Measurements from ENCODE around the gene ENGASE. TPM values are rescaled to one million over a fixed set of nuclear protein-coding genes. Genes with fewer than 3 reads are reported as not detected.

Gene ENGASE
- total and polyA plus RNA-seq, 2 donors (not counting 1 experiment from before 2014, with no cell fraction given) = 3.6 to 14.9 TPM

GRCh38 chr17:79123988-79124387, 49.4 kb downstream of the ENGASE start:
- no peak overlapping the region for H3K4me2 ChIP-seq (ENCODE audit: extremely low read depth, insufficient read depth, low read length)
- TF ChIP-seq EZH2 (IDR thresholded peaks at IDR 0.05; ENCODE audit: low read length, missing control alignments) = no peak
- no peak for TF ChIP-seq CTCF (conservative IDR thresholded peaks at IDR 0.05 in 1 of 2, IDR thresholded peaks at IDR 0.05 in 1 of 2; ENCODE audit: low read depth in 1 of 2, low read length in 2 of 2)
- no peaks in the 10 kb centered on the region for H4K20me1 ChIP-seq (ENCODE audit: control insufficient read depth, extremely low read depth, insufficient read depth, low read length)
- H3K4me3 ChIP-seq (replicated peaks in 1 of 4; ENCODE audit: control extremely low read depth in 1 of 4, insufficient read depth in 1 of 4, low read depth in 3 of 4, low read length in 4 of 4) = no peak overlapping the region
- no peaks in the 10 kb centered on the region for H3K4me1 ChIP-seq (ENCODE audit: control insufficient read depth, extremely low read depth, insufficient read depth, low read length)
- no peak overlapping the region for H3K27ac ChIP-seq (ENCODE audit: insufficient read depth, low read length)
- no peaks in the 10 kb centered on the region for H3K9me3 ChIP-seq (ENCODE audit: control insufficient read depth, insufficient read depth, low read depth, low read length)
- no peaks in the 10 kb centered on the region for H3K36me3 ChIP-seq (ENCODE audit: control insufficient read depth, insufficient read depth, low read length)
- no peak overlapping the region for H3K9ac ChIP-seq (ENCODE audit: insufficient read depth, low read length)
- no peak overlapping the region for H2AFZ ChIP-seq (ENCODE audit: low read length)
- no peaks in the 10 kb centered on the region for H3K79me2 ChIP-seq (ENCODE audit: control insufficient read depth, insufficient read depth, low read length)
- DNase-seq (ENCODE audit: low read depth in 2 of 2) = no peak
- H3K27me3 ChIP-seq (ENCODE audit: control insufficient read depth, insufficient read depth, low read length) = peaks cover 9% of the 10 kb centered on the region

DNA sequence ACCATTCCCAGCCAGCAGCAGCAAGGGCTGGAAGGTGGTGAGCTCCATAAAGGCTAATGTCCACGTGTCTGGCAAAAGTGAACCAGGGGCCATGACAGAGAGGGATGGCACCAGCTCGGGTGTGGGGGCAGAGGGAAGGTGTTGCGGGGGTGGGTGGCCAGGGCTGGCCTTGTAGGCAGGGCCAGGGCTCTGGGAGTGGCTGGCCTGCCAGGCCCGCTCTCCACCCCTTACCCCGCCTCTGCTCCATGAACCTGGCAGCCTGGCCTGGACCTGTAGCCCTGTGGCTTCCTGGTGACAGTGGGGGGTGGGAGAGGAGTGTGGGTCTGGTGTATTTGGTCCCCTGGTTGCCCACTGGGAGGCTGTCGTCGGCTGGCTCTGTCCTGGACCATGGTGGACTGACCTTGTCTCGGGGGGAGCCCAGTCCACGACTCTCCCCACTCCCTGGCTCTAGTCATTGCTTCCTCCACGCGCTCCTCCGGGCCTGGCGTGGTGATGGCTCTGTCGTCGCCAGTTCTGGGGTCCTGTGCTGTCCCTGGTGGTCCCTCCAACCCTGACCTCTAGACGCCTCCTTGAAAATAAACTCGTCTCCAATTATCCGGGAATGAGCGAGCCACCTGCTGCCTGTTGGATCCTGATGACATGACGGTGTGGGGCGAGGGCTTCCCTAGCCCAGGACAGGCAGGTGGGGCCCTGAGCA, 50.0 kb downstream of the ENGASE start:
- no peaks in the 10 kb centered on the region for H3K79me2 ChIP-seq (ENCODE audit: control insufficient read depth, insufficient read depth, low read length)
- no peaks in the 10 kb centered on the region for H3K36me3 ChIP-seq (ENCODE audit: control insufficient read depth, insufficient read depth, low read length)
- H3K9me3 ChIP-seq (ENCODE audit: control insufficient read depth, insufficient read depth, low read depth, low read length) = no peaks in the 10 kb centered on the region
- H2AFZ ChIP-seq (ENCODE audit: low read length) = no peak overlapping the region
- peaks cover 9% of the 10 kb centered on the region for H3K27me3 ChIP-seq (ENCODE audit: control insufficient read depth, insufficient read depth, low read length)
- no peak overlapping the region for H3K9ac ChIP-seq (ENCODE audit: insufficient read depth, low read length)
- H3K4me2 ChIP-seq (ENCODE audit: extremely low read depth, insufficient read depth, low read length) = no peak overlapping the region
- H3K4me1 ChIP-seq (ENCODE audit: control insufficient read depth, extremely low read depth, insufficient read depth, low read length) = no peaks in the 10 kb centered on the region
- H4K20me1 ChIP-seq (ENCODE audit: control insufficient read depth, extremely low read depth, insufficient read depth, low read length) = no peaks in the 10 kb centered on the region
- H3K27ac ChIP-seq (ENCODE audit: insufficient read depth, low read length) = no peak overlapping the region
- DNase-seq (ENCODE audit: low read depth in 2 of 2) = no peak
- no peak overlapping the region for H3K4me3 ChIP-seq (replicated peaks in 1 of 4; ENCODE audit: control extremely low read depth in 1 of 4, insufficient read depth in 1 of 4, low read depth in 3 of 4, low read length in 4 of 4)
- no peak for TF ChIP-seq CTCF (conservative IDR thresholded peaks at IDR 0.05 in 1 of 2, IDR thresholded peaks at IDR 0.05 in 1 of 2; ENCODE audit: low read depth in 1 of 2, low read length in 2 of 2)
- TF ChIP-seq EZH2 (IDR thresholded peaks at IDR 0.05; ENCODE audit: low read length, missing control alignments) = no peak

DNA sequence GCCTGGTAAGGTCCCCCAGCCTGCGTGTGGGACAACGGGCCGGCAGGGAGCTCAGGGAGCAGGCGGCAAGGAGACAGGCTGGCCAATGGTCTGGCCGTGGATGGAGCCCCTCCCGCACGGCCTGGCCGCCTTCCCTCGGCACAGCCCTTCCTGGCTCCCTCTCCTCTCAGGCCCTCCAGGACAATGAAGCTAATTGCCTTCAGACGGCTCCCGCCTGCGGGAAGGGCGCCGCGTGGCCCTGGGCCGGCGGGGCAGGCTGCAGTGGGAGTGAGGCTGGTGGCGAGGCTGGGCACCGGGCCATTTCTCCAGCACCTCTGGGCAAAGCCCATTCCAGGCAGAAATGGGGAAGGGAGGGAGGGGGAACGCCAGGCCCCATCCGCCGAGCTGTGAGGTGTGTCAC, 50.9 kb downstream of the ENGASE start:
- no peaks in the 10 kb centered on the region for H3K4me1 ChIP-seq (ENCODE audit: control insufficient read depth, extremely low read depth, insufficient read depth, low read length)
- H3K27ac ChIP-seq (ENCODE audit: insufficient read depth, low read length) = no peak overlapping the region
- H3K4me2 ChIP-seq (ENCODE audit: extremely low read depth, insufficient read depth, low read length) = no peak overlapping the region
- TF ChIP-seq EZH2 (IDR thresholded peaks at IDR 0.05; ENCODE audit: low read length, missing control alignments) = no peak
- no peak for TF ChIP-seq CTCF (conservative IDR thresholded peaks at IDR 0.05 in 1 of 2, IDR thresholded peaks at IDR 0.05 in 1 of 2; ENCODE audit: low read depth in 1 of 2, low read length in 2 of 2)
- H2AFZ ChIP-seq (ENCODE audit: low read length) = no peak overlapping the region
- no peaks in the 10 kb centered on the region for H3K79me2 ChIP-seq (ENCODE audit: control insufficient read depth, insufficient read depth, low read length)
- no peak overlapping the region for H3K9ac ChIP-seq (ENCODE audit: insufficient read depth, low read length)
- no peak for DNase-seq (ENCODE audit: low read depth in 2 of 2)
- H3K27me3 ChIP-seq (ENCODE audit: control insufficient read depth, insufficient read depth, low read length) = peaks cover 9% of the 10 kb centered on the region
- no peaks in the 10 kb centered on the region for H3K36me3 ChIP-seq (ENCODE audit: control insufficient read depth, insufficient read depth, low read length)
- no peaks in the 10 kb centered on the region for H4K20me1 ChIP-seq (ENCODE audit: control insufficient read depth, extremely low read depth, insufficient read depth, low read length)
- H3K9me3 ChIP-seq (ENCODE audit: control insufficient read depth, insufficient read depth, low read depth, low read length) = no peaks in the 10 kb centered on the region
- no peak overlapping the region for H3K4me3 ChIP-seq (replicated peaks in 1 of 4; ENCODE audit: control extremely low read depth in 1 of 4, insufficient read depth in 1 of 4, low read depth in 3 of 4, low read length in 4 of 4)
